Omental fat pad (tissue), 4 donors: ENCODE data around the gene BMERB1. TPM values are rescaled to one million over a fixed set of nuclear protein-coding genes. Genes with fewer than 3 reads are reported as not detected.

ENCODE experiments used
- ATAC-seq: fragments of 150-250 bp; one replicate; pipeline ENCODE4 v1.9.1; 2016; ENCODE audit warnings: mild to moderate bottlenecking, moderate library complexity; ENCODE audit not compliant: low FRiP score
- DNase-seq: peaks from one replicate; pipeline ENCODE4 v3.0.0-alpha.2; 2019; ENCODE audit warnings: low spot score
- total RNA-seq, 4 donors: library from RNA; depleted of rRNA; stranded (reverse); fragments of >200 nt; gene quantifications; one replicate each; pipeline ENCODE4 v1.1.0, GENCODE V29; 2016
- TF ChIP-seq, protein P1 (sequence below), 3 donors: fragments of 450-650 bp; IDR thresholded peaks; one replicate each; pipeline ENCODE4 v1.5.1; 2016 to 2017; ENCODE audit warnings: antibody characterized with exemption in 3 of 3, mild to moderate bottlenecking in 3 of 3, moderate library complexity in 2 of 3

Gene BMERB1
- total RNA-seq, 4 donors from 2014 or later = 28.7 to 47.0 (median 41.8) TPM

DNA sequence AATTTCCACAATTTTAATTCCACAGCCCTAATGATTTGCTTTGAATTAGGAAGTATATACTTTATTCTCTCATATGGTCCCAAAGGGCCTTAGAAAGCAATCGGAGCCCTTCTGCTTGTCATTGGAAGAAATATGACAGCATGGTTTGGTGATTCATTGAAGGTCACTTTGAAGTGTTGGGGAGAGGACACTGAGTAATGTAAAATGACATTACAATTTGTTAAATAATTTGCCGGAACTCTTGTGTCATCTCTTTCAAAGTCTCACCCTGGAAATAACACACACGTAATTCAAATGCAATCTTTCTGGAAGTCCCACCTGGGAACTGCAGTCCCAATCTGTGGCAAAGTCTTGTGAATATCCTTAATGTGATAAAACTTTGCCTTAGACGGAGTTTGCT, 59.8 kb downstream of the BMERB1 start:
- no peak for DNase-seq
- TF ChIP-seq, protein P1, sequence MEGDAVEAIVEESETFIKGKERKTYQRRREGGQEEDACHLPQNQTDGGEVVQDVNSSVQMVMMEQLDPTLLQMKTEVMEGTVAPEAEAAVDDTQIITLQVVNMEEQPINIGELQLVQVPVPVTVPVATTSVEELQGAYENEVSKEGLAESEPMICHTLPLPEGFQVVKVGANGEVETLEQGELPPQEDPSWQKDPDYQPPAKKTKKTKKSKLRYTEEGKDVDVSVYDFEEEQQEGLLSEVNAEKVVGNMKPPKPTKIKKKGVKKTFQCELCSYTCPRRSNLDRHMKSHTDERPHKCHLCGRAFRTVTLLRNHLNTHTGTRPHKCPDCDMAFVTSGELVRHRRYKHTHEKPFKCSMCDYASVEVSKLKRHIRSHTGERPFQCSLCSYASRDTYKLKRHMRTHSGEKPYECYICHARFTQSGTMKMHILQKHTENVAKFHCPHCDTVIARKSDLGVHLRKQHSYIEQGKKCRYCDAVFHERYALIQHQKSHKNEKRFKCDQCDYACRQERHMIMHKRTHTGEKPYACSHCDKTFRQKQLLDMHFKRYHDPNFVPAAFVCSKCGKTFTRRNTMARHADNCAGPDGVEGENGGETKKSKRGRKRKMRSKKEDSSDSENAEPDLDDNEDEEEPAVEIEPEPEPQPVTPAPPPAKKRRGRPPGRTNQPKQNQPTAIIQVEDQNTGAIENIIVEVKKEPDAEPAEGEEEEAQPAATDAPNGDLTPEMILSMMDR (IDR thresholded peaks at IDR 0.05) = no peak
- ATAC-seq = peak; percentile 37

DNA sequence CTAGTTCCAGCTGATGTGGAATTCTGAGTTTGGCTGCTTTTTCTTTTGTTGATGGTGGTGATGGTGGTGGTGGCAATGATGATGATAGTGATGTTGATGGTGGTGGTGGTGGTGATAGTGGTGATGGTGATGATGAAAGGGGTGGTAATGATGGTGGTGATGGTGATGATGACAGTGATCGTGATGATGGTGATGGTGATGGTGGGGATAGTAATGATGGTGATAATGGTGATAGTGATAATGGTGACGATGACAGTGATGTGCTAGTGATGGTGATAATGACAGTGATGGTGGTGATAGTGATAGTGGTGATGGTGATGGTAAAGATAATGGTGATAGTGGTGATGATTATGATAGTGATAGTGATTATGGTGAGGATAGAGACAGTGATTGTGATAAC, 61.5 kb downstream of the BMERB1 start:
- no peak for ATAC-seq
- TF ChIP-seq, protein P1 (IDR thresholded peaks at IDR 0.05) = no peak
- no peak for DNase-seq

DNA sequence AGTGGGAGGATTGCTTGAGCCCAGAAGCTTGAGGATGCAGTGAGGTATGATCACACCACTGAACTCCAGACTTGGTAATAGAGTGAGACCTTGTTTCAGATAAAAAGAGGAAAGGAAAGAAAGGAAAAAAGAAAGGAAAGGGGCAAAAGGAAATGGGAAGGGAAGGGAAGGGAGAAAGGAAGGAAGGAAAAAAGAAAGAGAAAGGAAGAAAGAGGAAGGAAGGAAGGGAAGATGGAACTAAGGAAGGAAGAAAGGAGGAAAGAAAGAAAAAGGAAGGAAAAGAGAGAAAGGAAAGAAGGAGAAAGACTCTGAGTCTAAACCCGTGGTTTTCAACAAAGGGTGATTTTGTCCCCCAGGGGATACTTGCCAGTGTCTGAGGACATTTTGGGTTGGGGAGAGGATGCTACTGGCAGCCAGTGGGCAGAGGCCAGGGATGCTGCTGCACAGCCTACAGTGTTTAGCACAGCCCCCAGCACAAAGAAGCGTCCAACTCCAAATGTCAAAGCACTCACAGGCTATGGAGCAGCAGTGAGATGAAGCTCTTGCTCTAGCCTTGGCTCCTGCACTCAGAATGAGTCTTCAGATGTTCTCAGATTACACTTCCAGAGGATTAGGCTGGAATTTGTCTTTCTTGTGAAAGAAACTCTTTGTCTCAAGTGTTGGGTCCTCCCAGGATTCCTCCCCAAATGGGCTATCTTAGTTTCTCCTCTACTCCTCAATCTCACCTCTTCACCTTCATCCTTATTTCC, 64.2 kb downstream of the BMERB1 start:
- TF ChIP-seq, protein P1 (IDR thresholded peaks at IDR 0.05) = no peak
- DNase-seq = no peak
- no peak for ATAC-seq

DNA sequence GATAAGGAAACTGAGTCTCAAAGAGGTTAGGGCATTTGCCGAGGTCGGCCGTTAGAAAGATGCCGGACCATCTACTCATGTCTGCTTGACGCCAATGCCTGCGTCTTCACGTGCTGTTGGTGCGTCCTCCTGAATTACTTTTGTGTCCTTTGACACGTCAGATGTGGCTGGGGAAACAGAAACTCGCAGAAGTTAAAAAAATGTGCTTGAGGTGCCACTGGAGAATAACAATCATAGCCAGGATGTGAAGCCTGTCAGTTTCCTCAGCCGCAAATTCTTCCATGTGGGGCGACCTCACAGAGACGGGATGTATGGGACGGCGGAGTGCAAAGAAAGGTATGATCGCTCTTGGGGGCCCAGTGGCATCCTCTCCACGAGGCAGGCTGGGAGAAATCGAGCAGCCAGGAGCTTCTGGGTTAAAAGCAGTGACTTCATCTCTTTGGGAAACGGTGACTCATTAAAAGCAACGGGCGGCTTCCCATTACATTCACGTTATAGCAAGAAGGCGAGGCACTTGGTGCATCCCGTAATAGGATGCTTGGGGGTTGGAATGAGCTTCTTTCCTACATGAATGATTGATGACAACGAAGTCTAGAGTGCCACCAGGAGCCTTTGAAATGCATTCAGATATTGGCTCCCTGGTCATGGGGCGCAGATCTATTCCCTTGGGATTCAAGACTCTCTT, 67.8 kb downstream of the BMERB1 start:
- DNase-seq (no peak), ATAC-seq (peak; percentile 49)
- TF ChIP-seq, protein P1 (IDR thresholded peaks at IDR 0.05) = no peak

DNA sequence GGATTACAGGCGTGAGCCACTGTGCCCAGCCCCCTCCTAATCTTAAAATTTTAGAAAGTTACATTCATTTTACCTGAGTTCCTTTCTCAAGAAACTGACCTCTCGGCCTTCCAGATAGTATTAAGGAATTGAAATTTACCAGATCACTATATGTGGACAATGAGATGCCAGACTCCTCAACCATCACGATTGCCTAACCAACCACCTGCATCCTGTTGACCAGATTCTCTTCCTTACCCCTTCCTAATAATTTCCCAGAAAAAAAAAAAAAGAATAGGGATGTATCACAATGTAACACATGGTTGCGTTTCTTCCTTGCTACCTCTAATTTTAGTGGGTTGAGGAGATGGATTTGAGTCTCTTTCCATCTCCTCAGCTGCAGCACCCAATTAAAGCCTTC, 72.1 kb downstream of the BMERB1 start:
- TF ChIP-seq, protein P1 (IDR thresholded peaks at IDR 0.05) = no peak

DNA sequence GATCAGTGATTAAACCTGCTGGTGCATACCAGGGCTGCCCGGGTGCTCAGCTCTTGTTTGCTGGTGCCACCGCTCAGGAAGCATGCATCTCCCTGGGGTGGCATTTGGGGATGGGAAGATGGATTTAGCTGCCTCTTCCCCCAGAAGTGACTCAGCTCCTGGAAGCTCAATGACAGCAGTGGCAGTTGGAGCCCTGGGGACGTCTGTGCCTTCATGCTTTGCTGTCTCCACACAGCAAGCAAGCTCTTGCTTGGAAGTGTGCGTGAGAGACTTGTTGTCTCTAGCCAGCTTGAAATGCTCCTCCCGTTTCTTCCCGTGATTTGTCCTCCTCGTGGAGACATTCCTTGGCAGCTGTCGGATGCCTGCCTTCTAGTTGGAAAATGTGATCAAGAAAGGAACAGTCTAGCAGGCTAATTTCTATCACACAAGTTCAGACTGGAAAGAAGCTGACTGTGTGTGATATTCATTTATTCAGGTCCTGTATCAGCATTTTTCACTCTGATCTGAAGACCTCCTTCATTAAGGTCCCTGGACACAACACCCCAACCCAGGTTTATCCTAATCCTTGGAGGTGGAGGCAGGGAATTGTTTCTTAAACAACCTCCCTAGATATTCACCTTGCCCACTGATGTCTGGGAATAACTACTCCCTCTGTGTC, 73.0 kb downstream of the BMERB1 start:
- TF ChIP-seq, protein P1 (IDR thresholded peaks at IDR 0.05) = no peak
- DNase-seq (no peak), ATAC-seq (peak; percentile 53)

More for the DNA sequence above, 72.1 kb downstream of the BMERB1 start:
- ATAC-seq (no peak), DNase-seq (no peak)
